ENCODE data around the gene TM4SF20.

The TM4SF20 gene

DNA sequence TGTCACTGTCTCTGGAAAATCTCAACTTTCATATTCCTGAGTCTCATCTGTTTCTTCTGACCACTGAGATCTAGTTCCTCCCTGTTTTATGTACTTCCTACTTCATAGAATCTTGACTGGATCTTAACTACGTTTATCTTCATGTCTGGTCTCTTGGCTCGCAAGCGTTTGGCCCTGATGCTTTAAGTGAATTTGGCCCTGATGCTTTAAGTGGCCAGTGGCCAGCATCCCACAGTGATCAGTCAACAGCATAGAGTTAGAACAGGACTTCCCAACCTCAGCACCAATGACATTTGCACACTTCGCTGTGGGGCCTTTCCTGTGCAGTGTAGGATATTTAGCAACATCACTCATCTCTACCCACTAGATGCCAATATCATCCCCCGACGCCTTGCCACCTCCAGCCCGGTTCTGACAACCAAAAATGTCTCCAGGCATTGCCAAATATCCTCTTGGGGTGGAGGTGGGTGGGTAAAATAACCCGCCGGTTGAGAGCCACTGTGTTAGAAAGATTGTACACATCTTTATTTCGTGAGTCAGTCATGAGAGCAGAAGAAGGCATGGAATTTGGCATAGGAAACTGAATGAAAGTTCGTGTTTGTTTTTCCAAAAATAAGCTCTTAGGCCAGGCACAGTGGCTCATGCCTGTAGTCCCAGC lies 12.2 kb downstream of the TM4SF20 start:
- peak; percentile 78 for DNase-seq

DNA sequence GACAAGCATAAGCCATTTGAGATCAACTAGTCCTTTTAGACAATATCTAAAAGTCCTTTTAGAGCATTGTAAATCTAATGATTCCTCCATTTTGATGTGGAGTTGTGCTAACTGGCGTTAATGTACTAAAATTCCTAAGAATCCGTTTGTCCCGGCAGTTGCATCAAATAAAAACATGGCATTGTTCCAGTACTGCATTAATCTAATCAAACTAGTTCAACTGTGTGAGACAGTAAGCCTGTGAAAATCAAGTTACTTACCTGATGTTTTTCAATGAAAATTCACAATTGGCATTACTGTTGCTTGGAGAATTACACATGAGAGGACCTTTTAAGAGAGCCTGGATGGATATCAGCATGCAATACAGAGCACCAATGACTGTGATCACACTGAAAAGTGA lies 13.3 kb downstream of the TM4SF20 start:
- no peak for DNase-seq

DNA sequence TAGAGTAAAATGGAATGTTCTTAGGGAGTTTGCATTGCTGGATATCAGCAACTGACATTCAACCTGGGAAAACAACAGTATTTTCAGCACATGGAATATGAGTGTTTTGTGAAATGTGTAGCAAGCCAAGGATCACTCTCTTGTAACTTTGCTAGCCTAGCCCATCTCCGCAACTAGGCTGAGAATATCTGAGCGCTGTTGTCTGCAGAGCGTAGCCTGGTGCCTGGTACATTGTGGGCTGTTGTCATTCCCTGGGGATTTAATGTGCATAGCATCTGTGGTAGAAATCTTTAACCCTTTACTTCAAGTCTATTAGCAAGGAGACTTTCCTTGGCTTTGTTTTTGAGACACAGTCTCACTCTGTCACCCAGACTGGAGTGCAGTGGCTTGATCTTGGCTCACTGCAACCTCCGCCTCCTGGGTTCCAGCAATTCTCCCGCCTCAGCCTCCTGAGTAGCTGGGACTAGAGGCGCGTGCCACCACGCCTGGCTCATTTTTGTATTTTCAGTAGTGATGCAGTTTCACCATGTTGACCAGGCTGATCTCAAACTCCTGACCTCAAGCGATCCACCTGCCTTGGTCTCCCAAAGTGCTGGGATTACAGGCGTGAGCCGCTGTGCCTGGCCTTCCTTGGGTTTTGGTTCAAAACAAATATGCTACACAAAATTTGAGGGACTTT lies 14.4 kb downstream of the TM4SF20 start:
- peak; percentile 58 for DNase-seq

DNA sequence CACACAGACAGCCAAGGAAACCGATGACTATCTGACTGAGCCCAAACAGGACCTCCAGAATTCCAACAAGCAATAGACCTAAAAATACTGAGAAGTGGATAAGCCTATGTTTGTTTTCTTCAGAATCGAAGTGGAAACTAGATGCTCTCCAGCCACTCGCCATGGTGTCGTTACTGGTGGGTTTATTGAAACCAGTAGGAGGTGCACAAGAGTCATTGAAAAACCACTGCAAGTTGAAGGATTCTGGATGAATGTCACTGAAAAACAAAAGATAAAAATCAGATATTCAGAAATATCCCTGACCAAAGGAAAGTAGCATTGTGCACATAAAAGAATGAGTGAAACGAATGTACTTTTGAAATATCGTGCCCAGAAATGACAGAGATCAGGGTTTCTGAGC lies 15.3 kb downstream of the TM4SF20 start:
- DNase-seq = no peak

DNA sequence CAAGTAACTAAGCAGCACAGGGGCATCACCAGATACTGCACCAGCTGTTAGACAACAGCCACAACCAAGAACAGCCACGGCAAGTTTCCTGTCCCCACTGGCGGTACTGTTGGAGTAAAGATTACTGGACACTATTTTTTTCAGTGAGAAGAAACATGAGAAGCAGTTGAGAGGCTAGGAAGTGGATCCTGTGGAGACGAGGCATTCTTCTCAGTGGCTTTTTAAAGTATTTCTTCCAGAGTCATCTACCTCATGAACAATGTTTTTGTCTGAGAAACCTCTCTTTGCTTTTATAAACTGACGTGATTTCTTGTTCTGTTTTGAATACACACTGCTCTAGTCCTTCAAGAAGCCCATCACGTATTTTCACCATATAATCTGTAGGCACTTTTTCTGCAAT lies 18.8 kb downstream of the TM4SF20 start:
- no peak for DNase-seq

DNA sequence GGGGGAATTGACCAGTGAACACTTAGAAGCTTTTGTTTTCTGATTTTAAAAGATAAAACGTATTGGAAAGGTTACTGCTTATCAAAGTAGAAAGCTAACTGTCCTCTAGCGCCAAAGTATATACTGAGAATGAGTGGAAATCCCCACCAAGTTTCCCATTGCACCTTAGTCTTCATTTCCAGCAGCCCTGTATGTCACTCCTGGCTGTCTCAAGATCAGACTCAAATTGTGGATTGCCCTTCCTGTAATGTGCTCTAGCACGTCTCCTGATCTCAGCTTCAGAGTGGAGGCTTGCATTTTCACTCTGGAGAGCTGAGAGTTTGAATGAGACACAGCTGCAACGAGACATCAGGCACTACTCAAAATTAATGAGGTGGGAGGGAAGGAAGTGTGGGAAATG lies 27.5 kb downstream of the TM4SF20 start:
- DNase-seq = no peak

DNA sequence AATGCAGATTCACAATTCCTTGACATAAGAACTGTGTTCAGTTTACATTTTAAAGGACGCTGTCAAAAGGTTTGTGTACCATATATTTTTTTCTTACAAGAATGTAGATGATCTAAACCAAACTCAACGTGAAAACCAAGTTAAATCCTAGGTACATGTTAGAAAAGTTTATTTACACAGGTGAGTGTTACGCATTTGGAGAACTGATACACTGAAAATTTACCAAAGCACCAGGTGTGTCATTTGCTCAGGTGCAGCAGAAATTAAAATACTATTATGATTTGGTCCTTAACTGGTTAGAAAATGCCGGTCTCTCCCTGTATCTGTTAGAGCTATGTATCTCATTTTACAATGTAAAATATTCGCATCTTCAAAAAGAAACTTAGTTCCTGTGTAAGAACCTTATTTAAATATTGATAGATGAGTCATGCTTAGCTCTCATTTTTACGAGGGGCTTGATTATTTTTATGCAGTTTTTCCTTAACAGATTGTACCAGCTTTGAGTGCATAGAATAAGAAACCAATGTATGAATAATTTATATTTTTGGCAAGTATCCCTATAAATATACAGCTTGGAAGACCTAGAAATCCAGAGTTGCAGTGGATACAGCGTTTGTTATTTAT lies 29.0 kb downstream of the TM4SF20 start:
- no peak for DNase-seq

DNA sequence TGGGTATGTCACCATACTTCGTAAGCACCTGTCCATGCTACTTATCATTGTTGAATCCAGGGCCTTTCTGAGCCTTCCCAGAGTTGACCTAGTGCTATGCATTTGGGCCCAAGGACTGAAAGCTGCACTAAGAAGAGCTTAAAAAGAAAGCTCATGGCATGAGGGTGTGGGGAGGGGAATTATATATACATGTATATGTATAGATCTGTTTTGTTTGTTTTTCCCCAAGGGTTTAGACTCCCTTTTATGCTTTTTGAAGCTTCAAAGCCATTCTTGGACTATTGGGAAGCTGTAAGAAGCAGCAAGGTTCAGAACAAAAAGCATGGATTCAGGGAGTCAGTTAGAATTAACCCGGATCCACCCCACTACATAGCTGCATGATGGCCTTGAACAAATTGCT lies 30.8 kb downstream of the TM4SF20 start:
- no peak for DNase-seq

DNA sequence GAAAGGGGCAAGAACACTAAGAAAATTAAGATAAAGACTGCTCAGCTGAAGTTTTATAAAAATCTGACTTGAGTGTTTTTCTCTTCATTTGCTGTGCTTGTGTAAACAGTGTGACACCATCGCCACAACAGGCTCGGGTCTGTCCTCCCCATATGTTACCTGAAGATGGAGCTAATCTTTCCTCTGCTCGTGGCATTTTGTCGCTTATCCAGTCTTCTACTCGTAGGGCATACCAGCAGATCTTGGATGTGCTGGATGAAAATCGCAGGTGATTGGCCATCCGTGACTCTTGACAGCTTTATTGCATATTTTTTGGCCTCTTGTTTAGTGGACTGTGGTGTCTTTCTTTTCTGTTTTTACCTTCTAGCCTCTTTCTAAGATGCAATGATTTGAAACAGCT lies 32.0 kb downstream of the TM4SF20 start:
- DNase-seq = no peak

DNA sequence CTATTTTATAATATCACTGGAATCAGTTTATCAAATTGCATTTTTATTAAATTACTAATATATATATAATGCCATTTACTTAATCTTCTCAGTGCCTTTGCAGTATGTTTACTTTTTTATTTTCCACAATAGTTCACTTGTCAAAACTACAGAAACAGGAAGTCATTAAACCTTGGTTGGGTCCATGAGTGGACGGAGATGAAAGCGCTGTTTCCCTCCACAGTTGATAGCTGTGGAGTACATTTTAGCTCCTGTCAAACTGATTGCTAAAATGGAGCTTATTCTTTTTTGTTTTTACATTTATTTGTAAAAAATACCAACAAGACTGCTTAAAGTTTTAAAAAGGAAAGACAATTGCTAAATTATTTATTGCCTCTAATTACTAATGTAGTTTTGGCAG lies 34.9 kb downstream of the TM4SF20 start:
- DNase-seq = no peak

DNA sequence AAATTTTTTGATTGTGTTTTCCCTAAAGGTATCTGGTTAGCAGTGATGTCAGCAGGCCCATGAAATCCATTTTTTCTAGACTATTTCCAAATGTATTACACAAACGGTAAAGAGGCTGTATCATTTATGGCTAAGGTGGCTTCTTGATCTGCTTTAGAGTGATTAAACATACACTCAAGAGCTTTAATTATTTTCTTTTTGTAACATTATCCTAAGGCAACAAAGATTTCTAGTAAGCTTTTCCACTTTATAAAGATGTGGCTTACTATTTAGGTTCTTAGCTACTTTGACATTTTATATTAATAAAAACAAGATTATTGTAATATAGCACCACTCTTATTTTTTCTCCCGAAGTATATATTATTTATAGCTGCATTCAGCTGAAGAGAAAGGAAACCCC lies 37.6 kb downstream of the TM4SF20 start:
- no peak for DNase-seq

DNA sequence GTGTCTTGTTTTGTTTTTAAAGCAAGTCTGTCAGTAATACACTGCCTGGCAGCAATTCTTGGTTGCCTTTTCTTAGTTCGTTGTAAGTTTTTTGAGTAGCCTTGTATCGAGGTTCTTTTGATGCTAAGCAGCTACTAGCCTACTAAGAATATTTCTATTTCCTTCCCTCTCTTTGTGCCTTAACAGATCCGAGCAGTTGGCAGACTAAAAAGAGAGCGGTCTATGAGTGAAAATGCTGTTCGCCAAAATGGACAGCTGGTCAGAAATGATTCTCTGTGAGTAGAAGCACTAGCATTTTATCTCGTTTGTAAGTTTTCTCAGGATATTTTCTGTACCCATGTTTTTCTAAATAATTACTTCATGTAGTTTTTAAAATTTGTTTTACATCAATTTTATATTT lies 39.0 kb downstream of the TM4SF20 start:
- no peak for DNase-seq

DNA sequence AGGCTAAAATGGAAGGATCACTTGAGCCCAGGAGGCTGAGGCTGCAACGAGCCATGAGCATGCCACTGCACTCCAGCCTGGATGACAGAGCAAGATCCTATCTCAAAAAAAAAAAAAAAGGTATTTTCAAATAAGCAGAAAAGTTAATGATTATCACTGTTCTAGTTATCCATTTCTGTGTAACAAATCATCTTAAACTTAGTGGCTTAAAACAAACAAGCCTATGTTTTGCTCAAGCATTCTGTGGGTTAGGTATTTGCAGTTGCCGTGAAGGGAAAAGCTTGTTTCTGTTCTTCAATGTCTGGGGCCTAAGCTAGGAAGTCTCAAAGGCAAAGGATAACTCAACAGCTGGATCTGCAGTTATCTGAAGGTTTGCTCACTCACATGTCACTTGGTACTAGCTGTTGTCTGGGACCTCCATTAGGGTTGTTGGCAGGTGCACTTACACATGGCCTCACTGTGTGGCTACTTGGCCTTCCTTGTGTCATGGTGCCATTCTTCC lies 40.0 kb downstream of the TM4SF20 start:
- no peak for DNase-seq

DNA sequence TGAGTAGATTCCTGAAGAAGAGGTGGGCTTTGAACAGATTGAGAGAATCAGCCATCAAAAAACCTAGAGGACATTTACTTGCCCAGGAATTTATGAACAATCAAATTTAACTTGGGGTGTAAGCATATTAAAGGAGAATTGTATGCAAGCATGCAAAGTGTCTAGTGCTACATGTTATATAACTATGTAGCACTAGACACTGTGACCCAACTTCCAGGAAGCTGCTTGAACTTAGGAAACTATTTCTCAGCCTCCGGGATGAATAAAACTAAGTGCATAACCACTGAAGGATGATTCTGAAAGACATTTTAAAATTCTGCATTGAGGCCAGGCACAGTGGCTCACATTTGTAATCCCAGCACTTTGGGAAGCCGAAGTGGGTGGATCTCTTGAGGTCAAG lies 41.7 kb downstream of the TM4SF20 start:
- DNase-seq = no peak

DNA sequence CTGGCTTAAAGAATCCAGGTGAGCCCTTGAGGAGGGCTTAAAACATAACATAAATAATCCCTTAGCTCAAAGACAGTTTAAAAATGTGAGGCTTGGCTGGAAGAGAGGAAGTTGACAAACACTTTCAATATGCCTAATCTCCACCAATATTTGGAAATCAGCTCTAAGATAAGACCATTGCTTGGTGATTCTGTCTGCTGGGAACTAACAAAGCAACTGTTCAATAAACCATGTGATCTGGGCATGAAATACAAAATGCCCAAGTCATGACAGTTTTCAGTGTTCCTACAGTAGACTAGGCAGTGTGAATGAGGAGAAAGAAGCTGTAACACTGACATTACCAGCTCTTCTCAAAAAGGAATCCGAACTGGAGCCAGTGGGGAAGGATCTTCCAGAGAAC lies 43.4 kb downstream of the TM4SF20 start:
- DNase-seq = no peak

DNA sequence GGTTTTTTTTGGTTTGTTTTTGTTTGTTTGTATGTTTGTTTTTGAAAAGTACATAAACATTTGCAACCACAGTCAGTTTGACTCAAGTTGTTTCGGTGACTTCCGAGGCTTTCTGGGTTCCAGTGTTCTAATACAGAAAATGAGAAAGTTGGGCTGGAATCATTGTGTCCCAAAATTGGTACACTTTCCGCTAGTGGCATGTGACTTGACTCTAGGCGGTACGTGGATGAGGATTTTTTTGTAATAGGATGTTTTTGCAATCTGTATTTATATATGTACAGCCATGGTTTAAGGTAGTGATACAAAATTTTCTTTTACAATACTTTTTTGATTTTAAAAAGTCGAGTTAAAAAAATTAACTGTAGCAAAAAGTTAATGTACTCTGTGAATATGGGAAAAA lies 52.3 kb downstream of the TM4SF20 start:
- DNase-seq = no peak

DNA sequence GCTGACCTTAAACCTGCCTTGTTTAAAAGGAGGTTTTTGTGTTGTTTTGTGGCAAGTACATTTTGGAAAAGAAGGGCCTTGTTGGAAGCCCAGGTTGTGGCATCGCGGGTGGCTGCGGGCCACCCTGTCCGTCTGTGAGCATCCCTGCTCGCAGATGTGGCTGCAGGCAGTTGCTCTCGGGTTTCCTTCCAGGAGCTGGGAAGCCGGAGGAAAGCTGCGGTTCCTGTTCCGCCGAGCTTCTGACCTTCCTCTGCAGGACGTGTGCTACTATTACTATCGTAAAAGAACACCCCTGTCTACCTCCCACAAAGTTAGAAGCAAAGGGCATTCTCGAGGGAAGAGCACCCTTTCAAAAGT lies 53.3 kb downstream of the TM4SF20 start:
- DNase-seq = peak; percentile 34

DNA sequence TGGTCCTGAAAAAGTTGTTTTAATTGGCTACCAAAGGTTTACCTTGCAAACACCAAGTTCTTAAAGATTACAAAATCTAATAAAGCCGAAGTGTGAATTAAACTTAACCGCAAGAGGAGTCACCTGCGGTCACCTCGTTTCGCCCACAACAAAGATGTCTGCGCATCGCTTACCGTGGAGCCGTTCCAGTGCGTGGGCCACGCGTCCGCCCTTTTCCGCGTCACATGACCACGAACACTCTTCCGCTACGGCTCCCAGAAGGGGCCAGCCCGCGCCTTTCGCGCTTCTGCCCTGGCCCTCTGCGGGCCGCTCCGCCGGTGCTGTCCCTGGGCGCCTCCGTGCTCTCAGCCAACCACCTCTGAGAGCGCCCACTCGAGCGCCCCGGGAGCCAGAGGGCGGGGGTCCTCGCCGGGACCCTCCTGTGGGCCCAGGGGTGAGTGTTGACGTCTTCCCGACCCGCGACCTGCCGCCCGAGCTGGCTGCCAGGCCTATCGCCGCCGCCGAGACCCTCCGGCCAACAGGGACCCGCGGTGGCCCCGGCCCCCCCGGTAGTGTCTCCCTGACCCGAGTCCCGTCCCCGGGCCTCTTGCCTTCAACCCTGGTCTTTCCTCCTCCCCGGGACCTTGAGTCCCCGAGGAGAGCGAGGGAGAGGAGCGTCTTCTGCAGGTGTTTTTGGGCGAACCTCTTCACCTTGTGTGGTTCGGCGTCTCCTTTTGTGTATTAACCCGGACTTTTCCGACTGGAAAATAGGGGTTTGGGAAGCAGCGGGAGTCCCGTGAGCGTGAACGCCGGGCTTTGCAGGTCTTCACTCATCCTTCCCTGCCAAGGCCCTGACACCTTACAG lies 53.9 kb downstream of the TM4SF20 start, which contains the start of gene MFF:
TSS of gene MFF (plus strand) at position 257 of the 844 bp plus-strand sequence. CDS start 5,415 bp downstream, outside the sequence.
- peak; percentile 93 for DNase-seq

DNA sequence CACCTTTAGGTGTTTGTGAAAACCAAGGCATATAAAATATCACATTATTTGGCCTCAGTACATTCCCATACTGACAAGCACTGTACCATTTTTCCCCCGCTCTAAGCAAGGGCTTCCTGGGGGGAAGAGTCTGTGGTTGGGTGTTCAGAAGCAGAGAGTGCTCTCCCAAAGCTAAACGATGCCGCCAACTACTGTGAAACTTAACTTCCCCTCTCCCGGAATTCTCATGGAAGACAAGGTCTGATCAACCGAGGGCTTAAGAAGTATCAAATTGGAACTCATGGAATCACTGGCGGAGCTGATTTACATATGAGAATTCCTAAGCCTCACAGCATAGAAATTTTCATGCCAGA lies 54.5 kb downstream of the TM4SF20 start:
- DNase-seq = peak; percentile 30

DNA sequence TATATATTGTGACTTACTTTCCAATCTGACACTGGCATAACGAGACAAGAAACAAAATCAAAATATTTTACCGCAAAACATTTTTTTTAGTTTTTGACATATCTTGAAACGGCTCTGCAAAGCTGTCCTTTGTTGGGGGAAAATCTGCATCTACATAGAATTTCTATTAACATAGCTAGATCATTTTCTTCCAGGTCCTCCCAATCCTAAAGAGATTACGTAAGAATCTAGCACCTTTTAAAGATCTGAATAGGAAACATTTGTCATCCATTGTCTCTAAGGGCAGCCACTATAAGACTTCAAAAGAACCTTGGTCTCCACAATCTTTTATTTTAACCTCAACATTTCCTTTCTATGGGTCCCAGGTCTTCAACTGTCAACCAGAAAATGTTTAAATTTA lies 55.3 kb downstream of the TM4SF20 start:
- no peak for DNase-seq

DNA sequence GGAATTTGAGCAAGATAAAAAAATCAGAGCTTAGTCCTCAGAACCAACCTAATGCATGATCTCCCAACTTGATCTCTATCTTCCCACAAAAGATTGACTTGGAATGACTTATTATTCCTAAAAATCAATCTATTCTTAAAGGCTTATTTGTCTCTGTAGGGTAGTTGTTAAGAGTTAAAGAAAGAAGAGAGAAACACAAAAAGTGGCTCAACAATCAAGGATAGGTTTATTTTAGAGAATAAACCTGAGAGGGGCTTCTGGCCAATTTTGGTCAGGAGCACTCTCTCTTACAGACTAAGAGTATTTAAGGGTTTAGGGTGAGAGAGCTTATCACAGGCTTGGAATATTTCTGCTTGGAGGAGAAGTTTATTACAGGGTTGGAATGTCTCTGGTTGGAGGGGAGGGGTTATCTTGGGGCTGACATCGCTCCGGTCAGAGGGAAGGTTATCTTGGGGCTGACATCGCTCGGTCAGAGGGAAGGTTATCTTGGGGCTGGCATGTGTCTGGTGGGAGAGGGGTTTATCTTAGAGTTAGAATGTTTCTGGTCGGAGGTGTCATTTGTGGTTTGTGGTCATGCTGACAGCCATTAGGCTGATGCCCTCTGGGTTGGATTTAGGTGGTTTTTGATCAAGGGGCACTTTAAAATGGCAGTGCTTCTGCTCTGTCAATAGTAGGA lies 56.4 kb downstream of the TM4SF20 start:
- no peak for DNase-seq

DNA sequence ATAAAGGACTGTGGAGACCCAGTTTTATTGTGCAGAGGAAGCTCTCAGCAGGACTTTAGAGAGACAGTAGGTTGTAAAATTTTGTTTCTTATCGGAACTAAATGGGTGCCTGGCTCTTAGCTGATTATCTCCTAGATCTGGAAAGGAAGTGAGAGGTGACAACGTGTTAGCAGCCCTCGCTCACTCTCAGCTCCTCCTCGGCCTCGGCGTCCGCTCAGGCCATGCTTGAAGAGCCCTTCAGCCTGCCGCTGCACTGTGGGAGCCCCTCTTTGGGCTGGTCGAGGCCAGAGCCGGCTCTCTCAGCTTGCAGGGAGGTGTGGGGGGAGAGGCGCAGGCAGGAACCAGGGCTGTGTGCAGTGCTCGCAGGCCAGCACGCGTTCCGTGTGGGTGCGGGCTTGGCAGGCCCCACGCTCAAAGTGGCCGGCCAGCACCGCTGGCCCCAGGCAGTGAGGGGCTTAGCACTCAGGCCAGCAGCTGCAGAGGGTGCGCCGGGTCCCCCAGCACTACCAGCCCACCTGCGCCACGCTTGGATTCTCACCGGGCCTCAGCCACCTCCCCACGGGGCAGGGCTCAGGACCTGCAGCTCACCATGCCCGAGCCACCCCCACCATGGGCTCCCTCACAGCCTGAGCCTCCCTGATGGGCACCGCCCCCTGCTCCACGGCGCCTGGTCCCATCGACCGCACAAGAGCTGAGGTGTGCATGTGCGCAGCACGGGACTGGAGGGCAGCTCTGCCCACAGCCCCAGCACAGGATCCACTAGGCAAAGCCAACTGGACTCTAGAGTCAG lies 58.6 kb downstream of the TM4SF20 start:
- no peak for DNase-seq
